AG10803 (cell line): ENCODE results near the gene B4GALT6.

Experiments
- DNase-seq: peaks from one replicate; pipeline ENCODE4 v3.0.0; 2010; ENCODE audit warnings: low read depth
- H3K4me3 ChIP-seq: 2 replicates; pipeline ENCODE4 v1.5.1; 2011; ENCODE audit warnings: mild to moderate bottlenecking, low read length, control low read depth
- CTCF ChIP-seq: conservative IDR thresholded peaks from 2 replicates; pipeline ENCODE4 v1.5.1; 2011; ENCODE audit warnings: mild to moderate bottlenecking, low read length, control low read depth, inconsistent platforms

The B4GALT6 gene

GRCh38 chr18:31680433-31680811 is 4.0 kb downstream of the B4GALT6 start:
- no peak for DNase-seq
- no peak for TF ChIP-seq CTCF
- H3K4me3 ChIP-seq, result no peak overlapping the region

GRCh38 chr18:31679791-31680432 is 4.5 kb downstream of the B4GALT6 start:
- no peak for TF ChIP-seq CTCF
- DNase-seq, result no peak
- H3K4me3 ChIP-seq, result no peak overlapping the region

GRCh38 chr18:31679133-31679742 is 5.1 kb downstream of the B4GALT6 start:
- H3K4me3 ChIP-seq, result no peak overlapping the region
- TF ChIP-seq CTCF, result no peak
- peak; percentile 60 for DNase-seq

GRCh38 chr18:31678425-31678824 is 6.0 kb downstream of the B4GALT6 start:
- TF ChIP-seq CTCF, result no peak
- no peak for DNase-seq
- H3K4me3 ChIP-seq, result no peak overlapping the region

- H3K4me3 ChIP-seq, result no peak overlapping the region
- no peak for DNase-seq
- TF ChIP-seq CTCF, result no peak
Observed at GRCh38 chr18:31677592-31677991, 6.8 kb downstream of the B4GALT6 start.

DNA sequence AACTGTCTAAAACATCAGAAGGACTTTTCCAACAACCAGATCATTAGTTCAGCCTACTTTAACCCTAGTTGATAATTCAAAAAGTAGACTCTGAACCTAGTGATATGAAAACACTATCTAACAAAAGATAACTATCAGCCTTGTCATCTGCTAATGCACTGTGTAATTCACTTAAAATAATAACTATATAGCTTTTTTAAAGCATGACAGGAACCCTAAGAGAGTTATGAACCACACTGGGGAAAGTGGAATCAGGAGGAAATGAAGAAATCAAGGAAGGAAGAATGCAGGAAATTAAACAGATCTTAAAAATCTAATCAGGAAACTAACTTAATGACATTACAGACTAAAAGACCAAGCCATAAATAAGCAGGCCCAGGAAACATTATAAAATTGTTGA is 9.0 kb downstream of the B4GALT6 start:
- no peak for DNase-seq
- no peak overlapping the region for H3K4me3 ChIP-seq
- TF ChIP-seq CTCF, result no peak

DNA sequence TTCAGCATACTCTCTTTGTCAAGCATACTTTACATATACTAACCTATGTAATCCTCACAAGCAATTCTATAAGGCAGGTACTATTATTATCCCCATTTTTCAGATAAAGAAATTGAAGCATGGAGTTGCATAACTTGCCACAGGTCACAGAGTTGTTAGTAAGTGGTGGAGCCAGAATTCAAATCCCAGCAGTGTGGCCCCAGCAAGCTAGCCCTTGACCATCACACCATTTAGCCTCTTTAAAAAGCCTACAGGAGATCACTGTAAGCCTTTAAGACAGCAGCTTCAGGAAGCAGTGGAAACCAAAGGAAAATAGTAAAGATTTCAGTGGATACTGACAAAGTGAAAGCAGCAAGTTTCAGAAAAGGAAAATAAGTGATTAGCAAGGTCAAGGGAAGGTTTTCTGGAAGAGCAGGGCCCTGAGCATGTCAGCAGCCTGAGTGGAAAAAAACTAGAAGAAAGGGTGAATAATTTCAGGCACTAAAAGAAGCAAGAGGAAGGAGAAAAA is 11.7 kb downstream of the B4GALT6 start:
- no peak for TF ChIP-seq CTCF
- no peak overlapping the region for H3K4me3 ChIP-seq
- DNase-seq, result no peak
